NCI-H2227 (cell line): ENCODE measurements around the gene TMEM106C.

ENCODE experiments used
- DNase-seq: peaks from one replicate; lab custom pipeline; 2025; ENCODE audit not compliant: unreplicated experiment; lab: John Stamatoyannopoulos, UW

TMEM106C gene

GRCh38 chr12:47979166-47979565 is 15.8 kb downstream of the TMEM106C start:
- no peak for DNase-seq

- no peak for DNase-seq
Measured at GRCh38 chr12:47979686-47980085, 16.3 kb downstream of the TMEM106C start.

GRCh38 chr12:47980197-47980596 is 16.8 kb downstream of the TMEM106C start:
- no peak for DNase-seq

- DNase-seq = no peak
Measured at GRCh38 chr12:47980779-47981495, 17.5 kb downstream of the TMEM106C start.

GRCh38 chr12:47981496-47982260 is 18.3 kb downstream of the TMEM106C start:
- DNase-seq = no peak

GRCh38 chr12:47982311-47982710 is 18.9 kb downstream of the TMEM106C start:
- DNase-seq = no peak

- no peak for DNase-seq
Measured at GRCh38 chr12:47982770-47983169, 19.4 kb downstream of the TMEM106C start.

- no peak for DNase-seq
Measured at GRCh38 chr12:47983541-47984115, 20.2 kb downstream of the TMEM106C start.

GRCh38 chr12:47984331-47984801 is 21.0 kb downstream of the TMEM106C start:
- no peak for DNase-seq

- no peak for DNase-seq
Measured at GRCh38 chr12:47985596-47986290, 22.3 kb downstream of the TMEM106C start.

GRCh38 chr12:47986291-47986660 is 22.9 kb downstream of the TMEM106C start:
- no peak for DNase-seq

- no peak for DNase-seq
Measured at GRCh38 chr12:47986832-47987231, 23.4 kb downstream of the TMEM106C start.

GRCh38 chr12:47987411-47988072 is 24.1 kb downstream of the TMEM106C start:
- DNase-seq = no peak

- peak; percentile 75 for DNase-seq
Measured at GRCh38 chr12:47988073-47989022, 25.0 kb downstream of the TMEM106C start.

- DNase-seq = no peak
Measured at GRCh38 chr12:47989023-47989417, 25.6 kb downstream of the TMEM106C start.

GRCh38 chr12:47989666-47990065 is 26.3 kb downstream of the TMEM106C start:
- no peak for DNase-seq

GRCh38 chr12:47990351-47991105 is 27.1 kb downstream of the TMEM106C start:
- no peak for DNase-seq

- DNase-seq = no peak
Measured at GRCh38 chr12:47991106-47992061, 28.0 kb downstream of the TMEM106C start.
